Measurements from ENCODE around the gene DENND4B. TPM values are rescaled to one million over a fixed set of nuclear protein-coding genes. Genes with fewer than 3 reads are reported as not detected.

DENND4B gene
- total and polyA plus RNA-seq, 2 of the 4 experiments (the other 2 are of a cell fraction): 1.8 to 25.2 TPM

DNA sequence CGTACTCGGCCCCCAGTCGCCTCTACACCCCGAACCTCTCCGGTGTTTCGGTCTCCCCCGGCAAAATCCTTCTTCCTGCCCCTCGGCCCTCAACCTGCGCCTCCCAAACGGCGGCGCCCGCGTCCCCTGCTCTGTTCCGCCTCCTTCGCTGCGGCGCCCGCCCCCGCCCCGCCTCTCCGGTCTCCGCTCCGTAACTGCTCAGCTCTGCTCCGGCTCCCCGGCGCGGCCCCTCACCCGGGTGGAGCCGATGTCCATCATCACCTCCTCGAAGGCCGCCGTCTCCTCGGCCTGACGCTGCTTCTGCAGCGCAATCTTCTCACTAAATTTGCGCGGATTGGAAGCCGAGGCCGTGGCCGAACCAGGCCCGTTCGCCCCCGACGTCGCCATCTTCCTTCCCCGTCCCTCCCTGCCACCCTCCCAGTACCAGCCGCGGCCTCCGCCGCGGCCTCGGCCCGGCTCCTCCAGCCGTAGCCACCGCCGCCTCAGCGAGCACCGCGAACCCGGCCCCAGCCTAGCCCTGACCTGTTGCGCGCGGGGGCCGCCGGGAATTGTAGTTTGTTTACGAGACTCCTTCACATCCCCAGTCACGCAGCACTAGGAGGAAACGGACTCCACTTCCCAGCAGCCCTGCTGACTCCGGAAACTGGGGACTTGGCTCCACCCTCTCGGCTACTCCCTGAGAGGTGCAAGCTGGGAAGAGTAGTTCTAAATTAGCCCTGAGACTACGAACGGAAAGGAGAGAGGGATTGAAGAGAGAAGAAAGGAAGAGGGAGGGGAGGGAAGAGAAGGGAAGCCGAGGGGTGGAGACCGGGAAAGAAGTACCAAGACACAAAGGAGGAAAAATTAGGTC lies 11.8 kb upstream of the DENND4B start, which contains the start of gene CRTC2:
TSS of gene CRTC2 (minus strand) at position 502 of the 850 bp plus-strand sequence. CDS start at position 387, 115 bp downstream.
- WGBS, 2 experiments (ENCODE audit: extremely low coverage in 2 of 2, insufficient read length in 1 of 2): 0% methylated on average over 31 of the region's 75 CpGs; no CpG with 5 or more reads in 1 of the 2 experiments
- H3K4ac ChIP-seq (ENCODE audit: low read depth, low read length): peak within 1 kb of the TSS; percentile 85
- H3K4me1 ChIP-seq (ENCODE audit: control insufficient read depth, insufficient read depth, low read length): peaks cover 16% of the 10 kb centered on the region
- no peak for TF ChIP-seq SMC3 (IDR thresholded peaks at IDR 0.05; ENCODE audit: low read depth, low read length)
- no peak for TF ChIP-seq MXI1 (IDR thresholded peaks at IDR 0.05; ENCODE audit: borderline replicate concordance, low read depth, low read length)
- TF ChIP-seq RCOR1 (IDR thresholded peaks at IDR 0.05; ENCODE audit: insufficient replicate concordance, low read length): no peak
- no peak for TF ChIP-seq BHLHE40 (IDR thresholded peaks at IDR 0.05; ENCODE audit: low read depth, low read length)
- TF ChIP-seq CEBPB (IDR thresholded peaks at IDR 0.05; ENCODE audit: low read depth, low read length): no peak
- TF ChIP-seq, protein P1, sequence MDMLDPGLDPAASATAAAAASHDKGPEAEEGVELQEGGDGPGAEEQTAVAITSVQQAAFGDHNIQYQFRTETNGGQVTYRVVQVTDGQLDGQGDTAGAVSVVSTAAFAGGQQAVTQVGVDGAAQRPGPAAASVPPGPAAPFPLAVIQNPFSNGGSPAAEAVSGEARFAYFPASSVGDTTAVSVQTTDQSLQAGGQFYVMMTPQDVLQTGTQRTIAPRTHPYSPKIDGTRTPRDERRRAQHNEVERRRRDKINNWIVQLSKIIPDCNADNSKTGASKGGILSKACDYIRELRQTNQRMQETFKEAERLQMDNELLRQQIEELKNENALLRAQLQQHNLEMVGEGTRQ (IDR thresholded peaks at IDR 0.05; ENCODE audit: low read depth, low read length): no peak
- TF ChIP-seq, protein P2, sequence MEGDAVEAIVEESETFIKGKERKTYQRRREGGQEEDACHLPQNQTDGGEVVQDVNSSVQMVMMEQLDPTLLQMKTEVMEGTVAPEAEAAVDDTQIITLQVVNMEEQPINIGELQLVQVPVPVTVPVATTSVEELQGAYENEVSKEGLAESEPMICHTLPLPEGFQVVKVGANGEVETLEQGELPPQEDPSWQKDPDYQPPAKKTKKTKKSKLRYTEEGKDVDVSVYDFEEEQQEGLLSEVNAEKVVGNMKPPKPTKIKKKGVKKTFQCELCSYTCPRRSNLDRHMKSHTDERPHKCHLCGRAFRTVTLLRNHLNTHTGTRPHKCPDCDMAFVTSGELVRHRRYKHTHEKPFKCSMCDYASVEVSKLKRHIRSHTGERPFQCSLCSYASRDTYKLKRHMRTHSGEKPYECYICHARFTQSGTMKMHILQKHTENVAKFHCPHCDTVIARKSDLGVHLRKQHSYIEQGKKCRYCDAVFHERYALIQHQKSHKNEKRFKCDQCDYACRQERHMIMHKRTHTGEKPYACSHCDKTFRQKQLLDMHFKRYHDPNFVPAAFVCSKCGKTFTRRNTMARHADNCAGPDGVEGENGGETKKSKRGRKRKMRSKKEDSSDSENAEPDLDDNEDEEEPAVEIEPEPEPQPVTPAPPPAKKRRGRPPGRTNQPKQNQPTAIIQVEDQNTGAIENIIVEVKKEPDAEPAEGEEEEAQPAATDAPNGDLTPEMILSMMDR (conservative IDR thresholded peaks at IDR 0.05; ENCODE audit: low read depth, low read length): 0 out of 2 replicates have a peak, but pooled peaks have one; percentile 4
- 0 out of 2 replicates have a peak, but pooled peaks have one; percentile 1 for TF ChIP-seq NFE2L2 (IDR thresholded peaks at IDR 0.05; ENCODE audit: low read depth, low read length)
- peak; percentile 55; the same call in 1 of the 2 replicates for TF ChIP-seq MAZ (IDR thresholded peaks at IDR 0.05; ENCODE audit: borderline replicate concordance, low read depth, low read length)
- no peak; the same call in 1 of the 2 replicates for TF ChIP-seq RAD21 (IDR thresholded peaks at IDR 0.05; ENCODE audit: low read length)
- TF ChIP-seq MAFK (IDR thresholded peaks at IDR 0.05; ENCODE audit: low read depth, low read length): peak; percentile 36; the same call in 1 of the 2 replicates
- TF ChIP-seq FOS (IDR thresholded peaks at IDR 0.05; ENCODE audit: low read depth, low read length): no peak
- no peak for TF ChIP-seq CHD1 (IDR thresholded peaks at IDR 0.05; ENCODE audit: low read depth, low read length)
- no peak for TF ChIP-seq RFX5 (IDR thresholded peaks at IDR 0.05; ENCODE audit: low read depth, low read length)

More for the DNA sequence above, 11.8 kb upstream of the DENND4B start, which contains the start of gene CRTC2:
- H2AK9ac ChIP-seq (replicated peaks; ENCODE audit: low read depth, low read length, poor library complexity): peak within 1 kb of the TSS; percentile 32
- peak within 1 kb of the TSS; percentile 92 for H3K9ac ChIP-seq (ENCODE audit: low read depth, low read length)
- H4K20me1 ChIP-seq (ENCODE audit: insufficient read depth, low read length): peaks cover 41% of the 10 kb centered on the region
- peak within 1 kb of the TSS; percentile 92 for H2AK5ac ChIP-seq (ENCODE audit: low read depth, low read length)
- in situ Hi-C loops (cut with MboI; ENCODE audit: low sequenced_read_pairs) (loop anchor here (25.0 kb wide), 1 partner anchor 421 kb away; the partner anchor contains the start of genes S100A3, S100A4, S100A5 and S100A6), dilution Hi-C loops (cut with HindIII; ENCODE audit: low sequenced_read_pairs, unreplicated experiment) (no loop called here), intact Hi-C loops (cut with micrococcal nuclease) (no loop called here)
- peak within 1 kb of the TSS; percentile 92 for H3K27ac ChIP-seq (ENCODE audit: insufficient read depth, low read length)
- POLR2A ChIA-PET (ENCODE audit: unreplicated experiment): interaction anchor here (0.5 to 1.3 kb wide), 5 partner anchors 12 to 417 kb away, joined by 3 to 6 read pairs (median 3); partner anchors contain the start of genes DENND4B and RPS27
- peak within 1 kb of the TSS; percentile 65 for H4K5ac ChIP-seq (ENCODE audit: low read depth, low read length)
- peak within 1 kb of the TSS; percentile 100 for H3K4me2 ChIP-seq (ENCODE audit: low read depth, low read length)
- peak within 1 kb of the TSS; percentile 78 for H3K4me3 ChIP-seq (ENCODE audit: insufficient read depth, low read depth, low read length)
- DNase-seq (peak; percentile 98), ATAC-seq (ENCODE audit: low read depth) (peak; percentile 78)
- peak within 1 kb of the TSS; percentile 19 to 94 for H4K8ac ChIP-seq (ENCODE audit: low read depth in 2 of 2, low read length in 2 of 2)
- H2BK5ac ChIP-seq (ENCODE audit: low read depth, low read length, poor library complexity, severe bottlenecking): peak within 1 kb of the TSS; percentile 71
- peak within 1 kb of the TSS; percentile 63 for H3K56ac ChIP-seq (ENCODE audit: extremely low read depth, insufficient read depth, low read length)
- H4K91ac ChIP-seq (ENCODE audit: insufficient read depth, low read depth, low read length): peak within 1 kb of the TSS; percentile 44
- no peaks in the 10 kb centered on the region for H3K9me3 ChIP-seq (ENCODE audit: control insufficient read depth, insufficient read depth, low read length)
- H2AFZ ChIP-seq (replicated peaks; ENCODE audit: low read length, poor library complexity): peak within 1 kb of the TSS; percentile 86
- H3K18ac ChIP-seq (ENCODE audit: low read depth, low read length): peak within 1 kb of the TSS; percentile 35; the same call in 1 of the 2 replicates
- no peak within 1 kb of the TSS; the same call in 2 of the 3 replicates for H2BK15ac ChIP-seq (ENCODE audit: low read depth, low read length)
- H3K9me1 ChIP-seq (ENCODE audit: insufficient read depth, low read length): peaks cover 27% of the 10 kb centered on the region
- no TSS peak for BruUV-seq (replicated peaks)
- CTCF ChIA-PET: interaction anchor here (1.0 to 1.3 kb wide), 2 partner anchors 9 to 12 kb away, joined by 3 read pairs; partner anchors contain the start of genes CREB3L4 and DENND4B
- H2BK20ac ChIP-seq (ENCODE audit: low read depth, low read length): no peak within 1 kb of the TSS
- H2BK120ac ChIP-seq (ENCODE audit: low read depth, low read length): peak within 1 kb of the TSS; percentile 23; the same call in 1 of the 2 replicates
- H3K79me1 ChIP-seq (ENCODE audit: low read depth in 1 of 2, low read length in 2 of 2): peaks cover 20 to 79% of the 10 kb centered on the region in 2 experiments
- H3K27me3 ChIP-seq (ENCODE audit: control insufficient read depth, insufficient read depth, low read length): no peaks in the 10 kb centered on the region
- H3K14ac ChIP-seq (replicated peaks; ENCODE audit: low read depth, low read length): peak within 1 kb of the TSS; percentile 98
- peaks cover 26% of the 10 kb centered on the region for H3K36me3 ChIP-seq (ENCODE audit: control insufficient read depth, insufficient read depth, low read length)
- H3K23ac ChIP-seq (ENCODE audit: low read depth, low read length): peak within 1 kb of the TSS; percentile 97
